Fibroblast of skin of right biceps (primary cell): Measurements from ENCODE around the gene SORBS2.
A peak's percentile ranks its signal among the peaks of the same experiment; 100 is the strongest.

Experiments
- DNase-seq: peaks from one replicate; pipeline ENCODE4 v3.0.0-alpha.2; 2013

The SORBS2 gene

DNA sequence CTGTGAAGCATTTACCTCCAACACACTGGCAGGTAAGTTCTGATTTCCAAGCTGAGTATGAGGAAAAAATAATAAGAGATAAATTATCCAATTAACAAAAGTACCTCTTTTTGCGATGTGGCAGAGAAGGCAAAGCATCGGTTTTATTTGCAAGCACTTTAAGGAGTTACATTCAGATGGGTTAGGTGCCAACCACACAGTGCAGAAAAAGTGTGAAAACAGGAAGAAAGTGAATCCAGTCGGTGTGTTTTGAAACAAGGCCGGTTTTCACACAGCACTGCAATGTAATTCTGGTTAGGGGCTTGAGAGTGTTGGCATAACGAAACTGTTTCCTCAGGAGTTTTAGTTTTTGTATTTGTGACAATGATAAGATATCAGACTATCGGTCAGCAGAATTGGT, 145.8 kb downstream of the SORBS2 start:
- DNase-seq = no peak

DNA sequence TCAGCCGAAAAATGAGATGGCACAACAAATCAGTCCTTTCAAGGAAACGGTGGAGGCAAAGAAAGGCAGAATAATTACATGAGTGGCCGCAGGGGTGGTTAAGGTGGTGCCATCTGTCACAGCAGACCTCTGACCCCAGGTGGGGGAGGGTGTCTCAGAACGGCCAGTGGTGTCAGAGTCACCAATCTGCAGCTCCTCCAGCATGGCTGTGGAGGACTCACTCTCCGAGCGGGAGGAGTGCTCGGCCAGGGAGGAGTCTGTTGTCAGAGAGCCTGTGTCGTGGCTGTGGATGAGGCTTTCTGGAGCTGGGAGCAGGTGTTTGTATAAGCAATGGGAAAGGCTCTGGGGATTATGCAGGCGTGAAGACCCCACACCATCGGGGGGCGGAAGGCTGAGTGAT, 146.3 kb downstream of the SORBS2 start:
- no peak for DNase-seq

DNA sequence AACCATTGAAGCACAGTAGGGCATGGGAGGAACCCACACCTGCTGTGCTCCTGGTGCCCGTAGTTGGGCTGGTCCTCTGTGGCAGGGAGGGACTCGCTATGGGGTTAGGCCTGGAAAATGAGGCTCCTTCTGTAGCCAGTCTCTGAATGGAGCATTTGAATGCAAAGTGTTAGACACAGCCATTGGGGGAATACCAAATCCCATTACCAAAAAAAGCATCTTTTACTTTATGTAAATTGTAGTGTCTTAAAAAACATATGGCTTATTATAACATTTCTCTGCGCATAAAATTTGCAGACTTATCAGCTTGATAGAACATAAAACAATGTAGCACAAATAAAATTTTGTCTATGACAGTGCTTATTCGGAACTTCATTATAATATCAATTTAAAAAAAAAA, 147.5 kb downstream of the SORBS2 start:
- no peak for DNase-seq

DNA sequence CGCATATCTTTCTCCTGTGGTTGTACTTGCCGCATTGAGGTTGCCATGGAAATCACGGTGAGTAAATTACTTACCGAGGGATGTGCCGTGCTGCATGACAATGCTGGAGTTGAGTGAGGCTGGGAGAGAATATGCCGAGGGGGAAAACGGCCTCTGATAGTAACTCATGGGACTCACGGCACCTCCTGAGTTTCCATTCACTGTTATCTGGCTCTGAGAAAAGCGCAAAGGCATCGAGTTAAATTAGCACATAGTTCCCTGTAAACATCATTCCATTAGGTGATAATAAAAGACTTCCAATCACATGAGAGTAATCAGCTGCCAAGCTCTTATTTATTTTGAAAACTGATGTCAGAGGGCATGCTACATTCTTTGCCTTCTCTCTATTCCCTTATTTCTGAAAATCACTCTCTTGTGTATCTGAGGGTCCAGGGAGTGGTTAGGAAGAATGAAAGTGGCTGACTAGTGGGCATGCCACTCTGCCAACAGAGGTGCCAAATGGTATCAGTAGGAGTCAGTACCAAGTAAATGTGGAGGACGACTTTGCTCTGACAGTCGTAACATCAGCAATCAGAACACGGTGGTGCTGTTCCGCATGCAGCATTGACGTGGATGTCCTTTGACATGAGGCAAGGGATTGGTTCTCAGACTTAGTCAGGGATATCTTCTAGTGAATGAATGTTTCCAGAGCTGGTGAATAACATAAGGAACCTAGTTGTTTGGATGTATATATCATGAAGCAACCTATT, 149.8 kb downstream of the SORBS2 start:
- DNase-seq = no peak

GRCh38 chr4:185660340-185660739, 151.7 kb downstream of the SORBS2 start:
- DNase-seq = no peak

- DNase-seq = no peak
Measured at GRCh38 chr4:185657699-185658098, 154.3 kb downstream of the SORBS2 start.

DNA sequence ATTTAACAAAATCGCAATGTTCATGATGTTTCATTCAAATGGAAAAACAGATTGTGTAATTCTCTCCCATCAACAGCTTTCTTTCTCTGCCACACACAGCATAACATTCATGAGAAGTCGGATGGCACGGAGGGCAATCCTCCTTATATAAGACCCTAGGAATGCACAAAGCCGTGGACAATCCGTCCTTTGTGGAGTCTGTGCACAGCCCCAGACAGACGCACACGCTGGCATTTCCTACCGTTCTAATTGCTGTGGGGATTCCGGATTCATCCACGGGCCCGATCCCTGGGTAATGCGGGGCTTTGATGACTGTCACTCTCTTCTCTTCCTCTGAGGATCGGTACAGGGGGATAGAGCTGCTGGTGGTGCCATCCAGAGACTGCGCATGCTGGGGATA, 154.8 kb downstream of the SORBS2 start:
- DNase-seq = no peak

GRCh38 chr4:185656467-185656931, 155.5 kb downstream of the SORBS2 start:
- DNase-seq = no peak

GRCh38 chr4:185654965-185655554, 156.9 kb downstream of the SORBS2 start:
- DNase-seq = no peak

DNA sequence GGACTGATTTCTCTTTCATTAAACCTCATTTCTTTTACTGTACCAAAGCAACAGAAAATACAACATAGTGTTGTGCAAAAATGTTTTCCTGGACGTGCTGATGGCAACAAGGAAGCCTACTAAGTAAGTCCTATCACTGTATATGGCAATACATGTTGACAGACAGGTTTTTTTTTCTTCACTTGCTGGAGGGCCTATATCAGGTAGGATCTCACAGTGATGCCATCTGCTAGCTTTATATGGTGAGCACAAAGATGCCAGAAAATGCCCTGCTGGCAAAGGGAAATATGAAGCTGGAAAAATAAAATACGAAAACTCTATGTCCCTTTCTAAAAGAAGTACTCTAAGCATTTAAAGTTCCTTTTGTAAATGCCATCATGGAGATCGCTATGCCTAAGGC, 157.7 kb downstream of the SORBS2 start:
- DNase-seq = no peak

DNA sequence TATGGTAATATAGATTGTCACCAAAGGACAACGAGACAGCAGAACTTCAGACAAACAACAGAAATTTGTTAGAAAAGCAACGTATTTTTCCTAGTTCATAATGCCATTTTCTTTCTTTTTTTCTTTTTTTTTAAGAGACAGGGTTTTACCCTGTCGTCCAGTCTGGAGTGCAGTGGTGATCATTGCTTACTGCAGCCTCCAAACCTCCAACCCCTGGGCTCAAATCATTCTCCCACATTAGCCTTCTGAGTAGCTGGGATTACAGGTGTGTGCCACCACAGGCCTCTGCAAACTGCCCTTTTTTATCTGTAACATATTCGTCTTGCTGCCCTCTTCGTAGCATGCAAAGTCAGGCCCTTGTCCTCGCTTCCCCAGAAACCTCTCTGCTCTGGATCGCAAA, 160.1 kb downstream of the SORBS2 start:
- no peak for DNase-seq

GRCh38 chr4:185651137-185651677, 160.8 kb downstream of the SORBS2 start:
- DNase-seq = no peak

DNA sequence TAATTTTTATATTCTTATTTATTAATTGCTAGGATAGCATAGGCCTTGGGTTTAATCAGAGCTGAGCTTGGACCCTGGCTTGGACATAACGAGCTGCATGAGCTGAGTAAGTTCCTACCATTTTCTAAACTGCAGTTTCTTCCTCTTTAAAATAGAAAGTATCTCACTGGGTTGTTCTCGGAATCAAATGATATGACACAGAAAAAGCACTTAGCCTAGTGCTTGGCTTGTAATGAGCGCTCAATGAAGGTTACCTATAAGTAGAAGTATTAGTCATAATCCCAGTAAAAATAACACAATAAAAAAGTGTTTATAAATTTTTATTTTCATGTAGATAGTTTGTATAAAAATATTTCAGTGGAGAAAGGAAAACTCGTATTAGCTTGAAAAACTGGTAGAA, 163.4 kb downstream of the SORBS2 start:
- DNase-seq = no peak

- DNase-seq = no peak
Measured at GRCh38 chr4:185645403-185645802, 166.6 kb downstream of the SORBS2 start.

GRCh38 chr4:185644408-185644807, 167.6 kb downstream of the SORBS2 start:
- DNase-seq = no peak

DNA sequence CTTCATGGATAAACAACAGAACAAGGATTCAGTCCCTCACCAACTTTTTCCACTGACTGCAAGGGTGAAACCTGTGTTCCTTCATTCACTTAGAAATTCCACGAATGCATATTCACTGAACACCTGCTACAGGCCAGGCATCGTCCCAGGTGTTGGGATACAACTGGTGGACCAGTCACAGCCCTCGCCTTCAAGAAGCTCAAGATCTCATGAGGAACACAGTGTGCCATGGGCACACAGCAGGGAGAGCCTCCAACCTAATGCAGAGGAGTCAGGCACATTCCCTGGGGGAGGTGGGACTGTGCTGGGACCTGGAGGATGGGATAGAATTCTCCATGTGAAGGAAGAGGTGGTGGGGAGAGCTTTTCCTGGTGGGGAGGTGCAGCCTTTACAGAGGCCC, 169.1 kb downstream of the SORBS2 start:
- DNase-seq = no peak

DNA sequence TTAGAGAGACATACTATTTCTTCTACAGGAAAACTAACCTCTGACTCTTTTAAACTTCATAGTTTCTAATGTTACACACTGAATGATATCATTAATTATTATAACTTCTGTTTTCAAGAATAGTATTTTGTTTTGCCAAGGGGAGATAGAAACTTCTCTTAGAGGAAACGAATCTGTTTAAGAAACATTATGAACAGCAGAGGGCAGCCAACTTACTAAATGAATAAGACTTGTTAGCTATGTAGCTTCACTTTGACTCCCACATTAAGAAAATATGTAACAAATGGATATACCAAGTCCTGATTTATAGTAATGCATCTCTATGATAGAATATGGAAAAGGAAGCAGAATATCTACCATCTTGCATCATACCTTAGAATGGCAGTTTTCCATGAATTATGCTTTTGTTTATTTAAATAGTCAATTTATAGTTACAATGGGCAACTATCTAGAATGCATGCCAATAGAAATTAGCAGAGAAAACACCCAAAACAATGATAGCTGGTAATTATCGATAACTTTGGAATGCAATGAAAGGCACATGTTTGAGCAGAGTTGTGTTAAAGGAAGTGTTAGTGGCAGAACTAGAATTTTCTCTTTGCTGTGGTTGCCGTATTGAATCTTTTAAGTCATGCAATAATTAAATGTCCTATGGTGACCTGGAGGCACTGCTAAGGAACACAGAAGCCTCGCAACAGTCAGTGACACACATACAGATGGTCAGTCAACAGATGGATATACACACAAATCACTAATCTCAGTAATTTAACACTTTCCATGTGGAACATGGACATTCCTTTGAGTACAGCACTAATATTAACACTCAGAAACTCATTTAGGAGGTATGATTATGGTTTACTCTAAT, 171.0 kb downstream of the SORBS2 start:
- DNase-seq = peak; percentile 69

- no peak for DNase-seq
Measured at GRCh38 chr4:185638548-185639301, 173.3 kb downstream of the SORBS2 start.

DNA sequence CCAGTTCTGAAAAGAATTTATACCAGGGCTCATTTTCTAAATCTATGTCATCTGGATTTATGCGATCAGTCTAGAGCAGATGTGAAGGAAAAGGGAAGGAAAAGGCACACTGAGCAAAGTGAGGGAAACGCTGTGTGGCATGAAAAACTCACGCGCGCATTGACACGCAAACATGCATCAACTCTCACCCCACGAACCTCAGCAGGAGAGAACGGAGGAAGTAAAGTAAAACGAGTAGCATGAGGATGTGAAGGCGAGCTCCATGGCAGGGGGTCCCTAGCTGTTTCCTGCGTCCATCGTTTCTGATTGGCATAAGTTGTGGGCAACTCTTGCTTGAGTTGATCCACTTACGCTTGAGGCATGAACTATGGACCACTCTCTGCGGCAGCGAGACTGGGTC, 173.9 kb downstream of the SORBS2 start:
- DNase-seq = no peak

- DNase-seq = no peak
Measured at GRCh38 chr4:185637163-185637875, 174.7 kb downstream of the SORBS2 start.

DNA sequence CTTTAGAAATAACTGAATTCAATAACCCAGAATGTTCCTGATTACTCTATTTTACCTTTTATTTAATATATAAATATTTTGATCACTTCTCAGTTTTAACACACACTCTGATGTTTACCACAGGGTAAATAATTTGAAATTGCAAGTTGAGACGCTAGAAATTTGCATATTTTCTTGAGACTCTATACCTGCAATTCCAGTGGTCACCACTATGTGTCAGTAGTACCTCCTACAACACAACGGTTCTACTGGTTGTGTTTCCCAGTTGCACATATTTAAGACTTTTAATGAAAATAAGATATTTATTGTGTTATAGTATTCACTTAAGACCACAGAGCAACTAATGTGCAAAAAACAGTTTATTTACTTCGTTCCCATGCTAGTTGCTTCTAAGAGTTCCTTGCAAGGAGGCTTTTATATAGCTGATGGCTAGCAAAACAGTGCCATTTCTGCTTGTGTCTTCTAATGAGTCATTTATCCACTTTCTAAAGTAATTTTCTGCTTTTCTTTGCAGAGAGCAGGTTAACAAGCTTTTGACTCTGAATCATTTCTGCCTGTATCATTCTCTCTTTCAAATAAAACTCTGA, 177.8 kb downstream of the SORBS2 start:
- no peak for DNase-seq

GRCh38 chr4:185626798-185627197, 185.2 kb downstream of the SORBS2 start:
- DNase-seq = no peak
